Measurements from ENCODE around the gene TSC22D4. TPM values are rescaled to one million over a fixed set of nuclear protein-coding genes. Genes with fewer than 3 reads are reported as not detected.

TSC22D4 gene
- total and polyA plus RNA-seq, 9 of the 15 experiments (the other 6 are each of a cell fraction or from before 2014, with no cell fraction given) = 0.37 to 107 (median 28.7) TPM

DNA sequence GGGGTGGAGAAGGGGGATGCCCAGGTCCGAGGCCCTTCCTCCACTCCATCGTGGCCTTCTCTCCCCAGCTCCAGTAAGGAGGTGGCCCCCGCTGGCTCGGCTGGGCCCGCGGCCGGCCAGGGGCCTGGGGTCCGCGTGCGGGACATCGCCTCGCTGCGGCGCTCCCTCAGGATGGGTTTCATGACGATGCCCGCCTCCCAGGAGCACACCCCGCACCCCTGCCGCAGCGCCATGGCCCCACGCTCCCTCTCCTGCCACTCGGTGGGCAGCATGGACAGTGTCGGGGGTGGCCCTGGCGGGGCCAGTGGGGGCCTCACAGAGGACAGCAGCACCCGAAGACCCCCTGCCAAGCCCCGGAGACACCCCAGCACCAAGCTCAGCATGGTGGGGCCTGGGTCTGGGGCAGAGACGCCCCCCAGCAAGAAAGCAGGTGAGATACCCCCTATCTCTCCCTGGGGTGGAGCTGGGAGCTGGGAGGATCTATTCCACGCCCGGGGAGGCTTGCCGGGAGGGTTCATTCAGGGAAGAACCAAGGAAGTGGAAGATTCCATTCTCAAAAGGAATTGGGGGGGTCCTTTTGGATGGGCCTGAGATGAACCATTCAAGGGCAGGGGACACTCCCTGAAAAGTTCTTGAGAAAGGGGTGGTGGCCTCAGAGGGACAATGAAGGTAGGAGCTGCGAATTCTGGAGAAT, 7.9 kb upstream of the TSC22D4 start:
- ChIA-PET CTCF (ENCODE audit: low intra/inter-chr PET ratio) (interaction anchor here (0.6 kb wide), 1 partner anchor 10 kb away, joined by 3 read pairs; no protein-coding TSS in a partner anchor), POLR2A (interaction anchor here (0.6 to 0.7 kb wide), 4 partner anchors 56 to 144 kb away, joined by 3 read pairs; no protein-coding TSS in a partner anchor)
- BruUV-seq (replicated peaks) = no TSS peak
- Histone ChIP-seq H3K27me3 (ENCODE audit: control insufficient read depth in 2 of 2, insufficient read depth in 2 of 2, low read length in 2 of 2) (no peaks in the 10 kb centered on the region), H3K4me1 (replicated peaks in 1 of 2; ENCODE audit: control insufficient read depth in 2 of 2, insufficient read depth in 2 of 2, low read length in 2 of 2) (peaks cover 4 to 75% of the 10 kb centered on the region in 2 experiments; a peak in 4 of 5 replicates), H3K27ac (ENCODE audit: extremely low read depth, low read depth, low read length) (no peak overlapping the region), H3K4me3 (no peak overlapping the region), H3K36me3 (ENCODE audit: control insufficient read depth, insufficient read depth, low read length) (no peaks in the 10 kb centered on the region), H2AFZ (ENCODE audit: low read depth, low read length) (peak overlapping the region; percentile 52), H3K9me3 (replicated peaks; ENCODE audit: control insufficient read depth, insufficient read depth, low read depth, low read length) (no peaks in the 10 kb centered on the region), H3K9ac (ENCODE audit: insufficient read depth in 1 of 2, low read depth in 2 of 2, low read length in 2 of 2) (peak overlapping the region in 1 of 2 experiments; percentile 50; a peak in 2 of 4 replicates), H3K9me1 (ENCODE audit: control insufficient read depth, insufficient read depth, low read length) (no peaks in the 10 kb centered on the region), H3K4me2 (ENCODE audit: insufficient read depth, low read length) (no peak overlapping the region), H4K20me1 (replicated peaks; ENCODE audit: control insufficient read depth, insufficient read depth, low read length) (no peaks in the 10 kb centered on the region), H3K79me2 (ENCODE audit: control insufficient read depth, insufficient read depth, low read length) (no peaks in the 10 kb centered on the region)
- FAIRE-seq = peak; percentile 83
- ATAC-seq = peak; percentile 25
- WGBS (ENCODE audit: insufficient coverage, low coverage, missing lambda C conversion rate) = 78% methylated on average over 25 of the region's 30 CpGs
- in situ Hi-C loops (cut with MboI) (no loop called here), intact Hi-C loops (cut with micrococcal nuclease) (no loop called here)
- peak; percentile 31 to 75 (median 54) for DNase-seq (ENCODE audit: extremely low read depth in 1 of 4, low spot score in 3 of 4)
- TF ChIP-seq MCM7 (IDR thresholded peaks at IDR 0.05) (no peak), ZNF696 (CRISPR knock-in tag; conservative IDR thresholded peaks at IDR 0.05) (no peak), HLTF (IDR thresholded peaks at IDR 0.05) (no peak), SOX6 (IDR thresholded peaks at IDR 0.05) (no peak), NONO (IDR thresholded peaks at IDR 0.05; ENCODE audit: low read depth in 2 of 2, low read length in 1 of 2) (peak in 1 of 2 experiments; percentile 92; a peak in 2 of 4 replicates), PHTF2 (CRISPR knock-in tag; IDR thresholded peaks at IDR 0.05) (no peak), TSC22D4 (tag; IDR thresholded peaks at IDR 0.05) (no peak), TCF7L2 (IDR thresholded peaks at IDR 0.05; ENCODE audit: low read depth, low read length) (peak; percentile 89)
- TF ChIP-seq, protein P1, sequence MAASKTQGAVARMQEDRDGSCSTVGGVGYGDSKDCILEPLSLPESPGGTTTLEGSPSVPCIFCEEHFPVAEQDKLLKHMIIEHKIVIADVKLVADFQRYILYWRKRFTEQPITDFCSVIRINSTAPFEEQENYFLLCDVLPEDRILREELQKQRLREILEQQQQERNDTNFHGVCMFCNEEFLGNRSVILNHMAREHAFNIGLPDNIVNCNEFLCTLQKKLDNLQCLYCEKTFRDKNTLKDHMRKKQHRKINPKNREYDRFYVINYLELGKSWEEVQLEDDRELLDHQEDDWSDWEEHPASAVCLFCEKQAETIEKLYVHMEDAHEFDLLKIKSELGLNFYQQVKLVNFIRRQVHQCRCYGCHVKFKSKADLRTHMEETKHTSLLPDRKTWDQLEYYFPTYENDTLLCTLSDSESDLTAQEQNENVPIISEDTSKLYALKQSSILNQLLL (CRISPR knock-in tag; IDR thresholded peaks at IDR 0.05; ENCODE audit: borderline replicate concordance) = no peak
- TF ChIP-seq, protein P2, sequence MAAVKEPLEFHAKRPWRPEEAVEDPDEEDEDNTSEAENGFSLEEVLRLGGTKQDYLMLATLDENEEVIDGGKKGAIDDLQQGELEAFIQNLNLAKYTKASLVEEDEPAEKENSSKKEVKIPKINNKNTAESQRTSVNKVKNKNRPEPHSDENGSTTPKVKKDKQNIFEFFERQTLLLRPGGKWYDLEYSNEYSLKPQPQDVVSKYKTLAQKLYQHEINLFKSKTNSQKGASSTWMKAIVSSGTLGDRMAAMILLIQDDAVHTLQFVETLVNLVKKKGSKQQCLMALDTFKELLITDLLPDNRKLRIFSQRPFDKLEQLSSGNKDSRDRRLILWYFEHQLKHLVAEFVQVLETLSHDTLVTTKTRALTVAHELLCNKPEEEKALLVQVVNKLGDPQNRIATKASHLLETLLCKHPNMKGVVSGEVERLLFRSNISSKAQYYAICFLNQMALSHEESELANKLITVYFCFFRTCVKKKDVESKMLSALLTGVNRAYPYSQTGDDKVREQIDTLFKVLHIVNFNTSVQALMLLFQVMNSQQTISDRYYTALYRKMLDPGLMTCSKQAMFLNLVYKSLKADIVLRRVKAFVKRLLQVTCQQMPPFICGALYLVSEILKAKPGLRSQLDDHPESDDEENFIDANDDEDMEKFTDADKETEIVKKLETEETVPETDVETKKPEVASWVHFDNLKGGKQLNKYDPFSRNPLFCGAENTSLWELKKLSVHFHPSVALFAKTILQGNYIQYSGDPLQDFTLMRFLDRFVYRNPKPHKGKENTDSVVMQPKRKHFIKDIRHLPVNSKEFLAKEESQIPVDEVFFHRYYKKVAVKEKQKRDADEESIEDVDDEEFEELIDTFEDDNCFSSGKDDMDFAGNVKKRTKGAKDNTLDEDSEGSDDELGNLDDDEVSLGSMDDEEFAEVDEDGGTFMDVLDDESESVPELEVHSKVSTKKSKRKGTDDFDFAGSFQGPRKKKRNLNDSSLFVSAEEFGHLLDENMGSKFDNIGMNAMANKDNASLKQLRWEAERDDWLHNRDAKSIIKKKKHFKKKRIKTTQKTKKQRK (IDR thresholded peaks at IDR 0.05; ENCODE audit: borderline replicate concordance, low read depth, low read length) = no peak

Measured in K562 (cell line).